ENCODE results near the gene F5. TPM values are rescaled to one million over a fixed set of nuclear protein-coding genes. Genes with fewer than 3 reads are reported as not detected.

Gene F5
- total RNA-seq, 1 donor, result not detected

DNA sequence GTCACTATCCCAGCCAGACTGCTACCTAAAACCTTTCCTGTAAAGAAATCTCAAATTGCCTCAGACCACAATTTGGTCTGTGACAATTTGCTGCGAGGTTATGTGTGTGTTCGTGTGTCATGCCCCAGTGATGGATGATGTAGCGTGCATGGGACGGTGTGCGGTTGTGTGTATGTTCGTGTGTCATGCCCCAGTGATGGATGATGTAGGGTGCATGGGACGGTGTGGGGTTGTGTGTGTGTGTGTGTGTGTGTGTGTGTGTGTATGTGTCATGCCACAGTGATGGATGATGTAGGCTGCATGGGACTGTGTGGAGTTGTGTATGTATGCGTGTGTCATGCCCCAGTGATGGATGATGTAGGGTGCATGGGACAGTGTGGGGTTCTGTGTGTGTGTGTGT lies 34.3 kb upstream of the F5 start:
- H3K4me2 ChIP-seq (ENCODE audit: insufficient read depth, low read length), result no peak overlapping the region
- no peak for DNase-seq (ENCODE audit: insufficient read length, low spot score, missing footprints)
- H4K20me1 ChIP-seq (ENCODE audit: insufficient read depth, low read length), result no peaks in the 10 kb centered on the region
- H3K4me1 ChIP-seq (ENCODE audit: insufficient read depth, low read length), result no peaks in the 10 kb centered on the region
- no peaks in the 10 kb centered on the region for H3K27me3 ChIP-seq (ENCODE audit: insufficient read depth, low read length)
- TF ChIP-seq, protein P1, sequence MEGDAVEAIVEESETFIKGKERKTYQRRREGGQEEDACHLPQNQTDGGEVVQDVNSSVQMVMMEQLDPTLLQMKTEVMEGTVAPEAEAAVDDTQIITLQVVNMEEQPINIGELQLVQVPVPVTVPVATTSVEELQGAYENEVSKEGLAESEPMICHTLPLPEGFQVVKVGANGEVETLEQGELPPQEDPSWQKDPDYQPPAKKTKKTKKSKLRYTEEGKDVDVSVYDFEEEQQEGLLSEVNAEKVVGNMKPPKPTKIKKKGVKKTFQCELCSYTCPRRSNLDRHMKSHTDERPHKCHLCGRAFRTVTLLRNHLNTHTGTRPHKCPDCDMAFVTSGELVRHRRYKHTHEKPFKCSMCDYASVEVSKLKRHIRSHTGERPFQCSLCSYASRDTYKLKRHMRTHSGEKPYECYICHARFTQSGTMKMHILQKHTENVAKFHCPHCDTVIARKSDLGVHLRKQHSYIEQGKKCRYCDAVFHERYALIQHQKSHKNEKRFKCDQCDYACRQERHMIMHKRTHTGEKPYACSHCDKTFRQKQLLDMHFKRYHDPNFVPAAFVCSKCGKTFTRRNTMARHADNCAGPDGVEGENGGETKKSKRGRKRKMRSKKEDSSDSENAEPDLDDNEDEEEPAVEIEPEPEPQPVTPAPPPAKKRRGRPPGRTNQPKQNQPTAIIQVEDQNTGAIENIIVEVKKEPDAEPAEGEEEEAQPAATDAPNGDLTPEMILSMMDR (IDR thresholded peaks at IDR 0.05; ENCODE audit: extremely low read depth, low read depth, low read length), result no peak
- H3K9me3 ChIP-seq (ENCODE audit: low read depth, low read length), result no peaks in the 10 kb centered on the region
- H3K27ac ChIP-seq (ENCODE audit: low read depth, low read length), result no peak overlapping the region
- no peak overlapping the region for H3K4me3 ChIP-seq (ENCODE audit: insufficient read depth, low read length)
- no peaks in the 10 kb centered on the region for H3K36me3 ChIP-seq (ENCODE audit: insufficient read depth, low read length)
- H3K79me2 ChIP-seq (ENCODE audit: insufficient read depth, low read length), result no peaks in the 10 kb centered on the region
- no peak overlapping the region for H2AFZ ChIP-seq (ENCODE audit: low read length)

DNA sequence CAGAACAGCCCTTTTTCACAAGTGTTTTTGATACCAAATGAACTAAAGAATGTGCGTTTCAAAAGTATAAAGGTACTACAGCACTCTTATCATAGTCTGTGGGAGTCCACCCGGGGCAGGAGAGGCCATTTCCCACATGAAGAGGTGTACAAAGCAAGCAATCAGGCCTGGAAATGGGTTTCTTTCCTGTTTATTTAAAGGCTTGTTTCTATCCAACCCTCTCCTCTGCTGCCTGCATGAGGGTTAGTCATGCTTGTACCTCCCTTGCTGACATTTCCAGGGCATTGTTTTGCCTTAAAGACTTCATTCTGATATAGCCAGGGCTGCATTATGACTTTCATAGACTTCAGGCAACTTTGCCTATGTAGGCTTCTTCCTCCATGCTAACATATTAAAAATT lies 32.1 kb upstream of the F5 start:
- Histone ChIP-seq H3K79me2 (ENCODE audit: insufficient read depth, low read length) (no peaks in the 10 kb centered on the region), H3K4me3 (ENCODE audit: insufficient read depth, low read length) (no peak overlapping the region), H4K20me1 (ENCODE audit: insufficient read depth, low read length) (no peaks in the 10 kb centered on the region), H2AFZ (ENCODE audit: low read length) (no peak overlapping the region), H3K4me1 (ENCODE audit: insufficient read depth, low read length) (no peaks in the 10 kb centered on the region), H3K9me3 (ENCODE audit: low read depth, low read length) (no peaks in the 10 kb centered on the region), H3K27me3 (ENCODE audit: insufficient read depth, low read length) (peaks cover 2% of the 10 kb centered on the region), H3K4me2 (ENCODE audit: insufficient read depth, low read length) (no peak overlapping the region), H3K27ac (ENCODE audit: low read depth, low read length) (no peak overlapping the region), H3K36me3 (ENCODE audit: insufficient read depth, low read length) (no peaks in the 10 kb centered on the region)
- no peak for DNase-seq (ENCODE audit: insufficient read length, low spot score, missing footprints)
- TF ChIP-seq, protein P1 (IDR thresholded peaks at IDR 0.05; ENCODE audit: extremely low read depth, low read depth, low read length), result no peak

DNA sequence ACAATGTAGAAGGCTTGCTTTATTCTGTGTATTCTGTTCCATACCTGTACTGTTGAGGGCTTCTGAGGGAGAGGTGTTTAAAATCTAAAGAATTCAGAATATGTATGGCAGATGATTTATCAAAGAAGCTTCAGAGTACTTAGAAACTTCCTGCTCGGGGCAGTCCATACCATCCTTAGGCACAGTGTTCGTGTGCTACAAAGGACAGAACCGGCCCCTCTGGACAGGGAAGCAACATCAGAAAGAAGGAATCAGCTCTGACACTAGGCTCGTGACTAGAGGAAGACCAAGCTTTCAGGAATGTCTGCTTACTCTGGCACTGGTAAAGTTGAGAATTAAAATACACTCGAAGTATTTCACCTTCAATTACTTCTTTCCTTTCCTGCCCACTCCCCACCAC lies 29.5 kb upstream of the F5 start:
- H3K36me3 ChIP-seq (ENCODE audit: insufficient read depth, low read length), result no peaks in the 10 kb centered on the region
- H3K4me1 ChIP-seq (ENCODE audit: insufficient read depth, low read length), result no peaks in the 10 kb centered on the region
- peaks cover 4% of the 10 kb centered on the region for H3K27me3 ChIP-seq (ENCODE audit: insufficient read depth, low read length)
- H2AFZ ChIP-seq (ENCODE audit: low read length), result no peak overlapping the region
- TF ChIP-seq, protein P1 (IDR thresholded peaks at IDR 0.05; ENCODE audit: extremely low read depth, low read depth, low read length), result no peak
- H3K4me3 ChIP-seq (ENCODE audit: insufficient read depth, low read length), result no peak overlapping the region
- no peaks in the 10 kb centered on the region for H3K79me2 ChIP-seq (ENCODE audit: insufficient read depth, low read length)
- no peaks in the 10 kb centered on the region for H4K20me1 ChIP-seq (ENCODE audit: insufficient read depth, low read length)
- DNase-seq (ENCODE audit: insufficient read length, low spot score, missing footprints), result no peak
- no peak overlapping the region for H3K4me2 ChIP-seq (ENCODE audit: insufficient read depth, low read length)
- no peaks in the 10 kb centered on the region for H3K9me3 ChIP-seq (ENCODE audit: low read depth, low read length)
- no peak overlapping the region for H3K27ac ChIP-seq (ENCODE audit: low read depth, low read length)

DNA sequence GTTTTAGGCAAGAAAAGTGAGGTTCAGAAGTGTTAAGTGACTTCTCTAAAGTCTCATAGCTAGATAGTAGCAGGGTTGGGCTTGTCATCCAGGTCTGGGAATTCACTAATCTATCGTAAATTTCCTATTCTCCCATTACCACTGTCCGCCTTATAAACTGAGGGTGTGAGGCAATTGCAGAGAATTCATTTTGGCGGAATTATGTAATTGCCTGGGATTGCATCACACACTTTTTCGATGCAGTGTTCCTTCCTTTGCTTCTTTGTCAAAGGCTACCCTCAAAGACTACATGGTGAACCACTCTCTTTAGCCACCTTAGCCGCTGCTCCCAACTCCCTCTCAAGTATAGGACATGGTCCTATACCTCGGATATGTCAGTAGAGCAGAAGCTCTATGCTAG lies 24.6 kb upstream of the F5 start:
- TF ChIP-seq, protein P1 (IDR thresholded peaks at IDR 0.05; ENCODE audit: extremely low read depth, low read depth, low read length), result no peak
- Histone ChIP-seq H3K4me2 (ENCODE audit: insufficient read depth, low read length) (no peak overlapping the region), H3K36me3 (ENCODE audit: insufficient read depth, low read length) (no peaks in the 10 kb centered on the region), H3K79me2 (ENCODE audit: insufficient read depth, low read length) (no peaks in the 10 kb centered on the region), H3K27me3 (ENCODE audit: insufficient read depth, low read length) (peaks cover 4% of the 10 kb centered on the region), H3K4me3 (ENCODE audit: insufficient read depth, low read length) (no peak overlapping the region), H2AFZ (ENCODE audit: low read length) (no peak overlapping the region), H3K9me3 (ENCODE audit: low read depth, low read length) (no peaks in the 10 kb centered on the region), H4K20me1 (ENCODE audit: insufficient read depth, low read length) (no peaks in the 10 kb centered on the region), H3K27ac (ENCODE audit: low read depth, low read length) (no peak overlapping the region), H3K4me1 (ENCODE audit: insufficient read depth, low read length) (no peaks in the 10 kb centered on the region)
- DNase-seq (ENCODE audit: insufficient read length, low spot score, missing footprints), result no peak

All from osteoblast (primary cell).